Suprapubic skin (tissue), 3 donors: ENCODE results near the gene RTN4IP1.

Experiments
- EP300 ChIP-seq: sonication (generic); formaldehyde crosslinking; IDR thresholded peaks from one replicate; pipeline ENCODE4 v1.6.1; 2017; ENCODE audit warnings: antibody characterized with exemption
- POLR2A ChIP-seq, 2 donors: fragments of 450-650 bp; IDR thresholded peaks; one replicate each; pipeline ENCODE4 v1.6.1; 2017; ENCODE audit warnings: antibody characterized with exemption in 2 of 2, mild to moderate bottlenecking in 2 of 2, moderate library complexity in 2 of 2
- TF ChIP-seq, protein P1 (sequence below), 2 donors: fragments of 200-600 bp in 1 of 2; fragments of 450-650 bp in 1 of 2; sonication (generic) in 1 of 2; IDR thresholded peaks; one replicate each; pipeline ENCODE4 v1.5.1; 2016 to 2019; ENCODE audit warnings: antibody characterized with exemption in 2 of 2, mild to moderate bottlenecking in 1 of 2, moderate library complexity in 1 of 2

DNA sequence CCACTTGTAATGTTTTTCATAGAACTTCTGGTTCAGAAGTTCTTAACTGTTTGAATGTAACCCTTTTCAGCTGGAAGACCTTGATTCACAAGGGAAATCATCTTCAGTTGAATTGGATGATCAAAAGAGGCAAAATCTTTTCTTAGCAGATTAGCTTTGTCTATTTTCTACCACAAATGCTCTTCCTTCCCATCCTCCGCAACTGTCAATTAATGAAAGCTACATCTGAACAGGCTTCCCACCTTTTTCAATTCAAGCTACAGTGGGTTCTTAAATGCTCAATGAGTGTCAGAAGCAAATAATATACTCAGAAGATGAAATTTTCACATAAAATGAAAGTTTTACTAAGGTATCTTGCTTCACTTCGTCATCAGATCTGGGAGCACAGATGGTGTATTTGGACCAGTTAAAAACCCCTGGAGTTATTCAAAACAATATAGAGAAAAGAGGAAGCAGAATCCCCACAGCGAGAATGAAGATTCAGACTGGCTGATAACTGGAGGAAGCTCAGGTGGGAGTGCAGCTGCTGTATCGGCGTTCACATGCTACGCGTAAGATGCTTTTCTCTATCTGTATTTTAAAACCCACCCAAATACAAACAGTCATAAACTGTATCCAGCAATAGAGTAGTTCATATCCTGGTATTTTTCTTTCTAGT lies 19.5 kb upstream of the RTN4IP1 start:
- TF ChIP-seq, protein P1, sequence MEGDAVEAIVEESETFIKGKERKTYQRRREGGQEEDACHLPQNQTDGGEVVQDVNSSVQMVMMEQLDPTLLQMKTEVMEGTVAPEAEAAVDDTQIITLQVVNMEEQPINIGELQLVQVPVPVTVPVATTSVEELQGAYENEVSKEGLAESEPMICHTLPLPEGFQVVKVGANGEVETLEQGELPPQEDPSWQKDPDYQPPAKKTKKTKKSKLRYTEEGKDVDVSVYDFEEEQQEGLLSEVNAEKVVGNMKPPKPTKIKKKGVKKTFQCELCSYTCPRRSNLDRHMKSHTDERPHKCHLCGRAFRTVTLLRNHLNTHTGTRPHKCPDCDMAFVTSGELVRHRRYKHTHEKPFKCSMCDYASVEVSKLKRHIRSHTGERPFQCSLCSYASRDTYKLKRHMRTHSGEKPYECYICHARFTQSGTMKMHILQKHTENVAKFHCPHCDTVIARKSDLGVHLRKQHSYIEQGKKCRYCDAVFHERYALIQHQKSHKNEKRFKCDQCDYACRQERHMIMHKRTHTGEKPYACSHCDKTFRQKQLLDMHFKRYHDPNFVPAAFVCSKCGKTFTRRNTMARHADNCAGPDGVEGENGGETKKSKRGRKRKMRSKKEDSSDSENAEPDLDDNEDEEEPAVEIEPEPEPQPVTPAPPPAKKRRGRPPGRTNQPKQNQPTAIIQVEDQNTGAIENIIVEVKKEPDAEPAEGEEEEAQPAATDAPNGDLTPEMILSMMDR (IDR thresholded peaks at IDR 0.05): no peak
- no peak for TF ChIP-seq POLR2A (IDR thresholded peaks at IDR 0.05)
- TF ChIP-seq EP300: no peak
